Effector memory CD8-positive, alpha-beta T cell (primary cell): ENCODE measurements around the gene FBXO17.

Experiments
- ATAC-seq: fragments of 150-1000 bp; cut with Tn5 transposase; replicated peaks from 2 replicates; pipeline ENCODE4 v1.10.0; 2021; ENCODE audit warnings: mild to moderate bottlenecking, moderate library complexity
- DNase-seq, 3 experiments: peaks; one replicate each; pipeline ENCODE4 v3.0.0; 2021
- H3K27ac Mint-ChIP-seq, 2 donors: one replicate each; pipeline ENCODE4 v1.8.0; 2022; ENCODE audit warnings: mild to moderate bottlenecking in 2 of 2, mixed read lengths in 2 of 2, moderate library complexity in 2 of 2
- H3K27me3 Mint-ChIP-seq, 2 donors: one replicate each; pipeline ENCODE4 v1.8.0; 2022; ENCODE audit warnings: mixed read lengths in 2 of 2
- H3K36me3 Mint-ChIP-seq: one replicate; pipeline ENCODE4 v1.8.0; 2022; ENCODE audit warnings: mild to moderate bottlenecking, moderate library complexity, mixed read lengths; ENCODE audit not compliant: insufficient read depth
- H3K4me1 Mint-ChIP-seq, 2 donors: one replicate each; pipeline ENCODE4 v1.8.0; 2022; ENCODE audit warnings: low read depth in 2 of 2, mixed read lengths in 2 of 2
- H3K4me3 Mint-ChIP-seq, 2 donors: one replicate each; pipeline ENCODE4 v1.8.0; 2022; ENCODE audit warnings: mild to moderate bottlenecking in 2 of 2, mixed read lengths in 2 of 2, moderate library complexity in 2 of 2
- H3K9me3 Mint-ChIP-seq, 2 donors: one replicate each; pipeline ENCODE4 v1.8.0; 2022; ENCODE audit warnings: mixed read lengths in 2 of 2

Gene FBXO17

DNA sequence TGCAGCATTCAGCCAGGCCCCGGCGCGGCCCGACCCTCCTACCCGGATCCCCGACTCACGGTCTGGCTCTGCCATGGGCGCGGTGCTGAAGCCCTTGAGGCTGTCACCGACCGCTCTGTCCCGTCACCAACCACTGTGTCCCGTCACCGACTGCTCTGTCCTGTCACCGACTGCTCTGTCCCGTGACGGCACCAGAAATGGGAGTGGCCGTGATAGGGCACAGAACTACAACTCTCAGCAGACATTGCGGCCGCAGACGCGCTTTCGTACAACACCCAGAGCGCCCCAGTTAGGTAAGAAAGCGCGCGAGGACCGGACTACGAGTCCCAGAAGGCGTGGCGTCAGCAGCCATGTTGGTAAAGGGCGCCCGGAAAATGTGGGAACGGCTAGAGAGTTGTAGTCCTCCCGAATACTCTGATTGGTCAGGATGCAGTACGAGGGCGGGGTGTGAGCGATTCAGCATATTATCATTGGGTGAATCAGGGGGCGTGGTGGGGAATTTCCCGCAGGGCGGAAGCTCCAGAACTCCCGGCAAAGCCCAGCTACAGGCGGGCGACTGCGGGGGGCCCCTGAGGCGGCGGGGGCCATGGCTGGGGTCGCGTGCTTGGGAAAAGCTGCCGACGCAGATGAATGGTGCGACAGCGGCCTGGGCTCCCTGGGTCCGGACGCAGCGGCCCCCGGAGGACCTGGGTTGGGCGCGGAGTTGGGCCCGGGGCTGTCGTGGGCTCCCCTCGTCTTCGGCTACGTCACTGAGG lies 75.9 kb downstream of the FBXO17 start, which contains the start of the genes NFKBIB and SIRT2:
Gene NFKBIB (plus strand): TSS at position 523 of the 755 bp plus-strand sequence. CDS start 64 bp downstream, at position 587.
Gene SIRT2 (minus strand): TSS at position 172 of the 755 bp plus-strand sequence. CDS start 97 bp downstream, at position 75.
- peak within 1 kb of the TSS; percentile 99 to 100 for H3K27ac Mint-ChIP-seq
- peaks cover 39 to 44% of the 10 kb centered on the region in 2 donors for H3K4me1 Mint-ChIP-seq
- H3K27me3 Mint-ChIP-seq = no peaks in the 10 kb centered on the region
- peak; percentile 82 for ATAC-seq
- H3K4me3 Mint-ChIP-seq = peak within 1 kb of the TSS; percentile 91 to 96
- peak; percentile 97 to 99 (median 98) for DNase-seq
- peaks cover 30% of the 10 kb centered on the region for H3K36me3 Mint-ChIP-seq
- no peaks in the 10 kb centered on the region for H3K9me3 Mint-ChIP-seq

DNA sequence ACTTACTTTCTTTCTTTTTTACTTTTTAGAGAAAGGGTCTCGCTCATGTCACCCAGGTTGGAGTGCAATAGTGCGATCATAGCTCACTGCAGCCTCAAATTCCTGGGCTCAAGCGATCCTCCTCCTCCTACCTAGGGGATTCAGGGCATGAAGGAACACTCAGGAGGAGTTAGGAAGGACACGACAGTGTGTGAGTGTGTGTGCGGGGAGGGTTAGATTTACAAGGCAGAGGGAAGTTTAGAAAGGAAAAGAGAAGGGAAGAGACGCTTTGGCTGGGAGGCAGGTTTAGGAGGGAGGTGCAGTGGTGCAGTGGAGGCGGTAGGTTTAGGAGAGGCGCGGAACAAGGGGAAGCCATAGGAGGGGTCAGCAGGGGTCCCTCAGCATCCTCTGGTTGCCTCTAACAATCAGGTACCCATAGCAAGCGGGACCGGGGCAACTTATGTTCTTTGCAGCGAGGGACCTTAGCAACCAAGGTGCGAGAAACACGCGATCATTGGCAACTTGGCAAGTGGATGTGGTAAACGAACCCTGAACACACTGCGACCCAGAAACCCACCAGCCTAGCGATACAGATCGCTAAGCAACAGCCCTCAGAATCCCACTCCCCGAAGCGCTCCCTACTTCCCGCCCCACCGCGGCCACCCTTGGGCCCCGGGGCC lies 76.6 kb downstream of the FBXO17 start:
- Mint-ChIP-seq H3K36me3 (peaks cover 28% of the 10 kb centered on the region), H3K9me3 (no peaks in the 10 kb centered on the region), H3K4me1 (peaks cover 36 to 41% of the 10 kb centered on the region in 2 donors), H3K27me3 (no peaks in the 10 kb centered on the region), H3K4me3 (peak overlapping the region; percentile 91 to 96), H3K27ac (peak overlapping the region; percentile 99 to 100)
- peak; percentile 53 for ATAC-seq
- peak in 1 of 3 experiments; percentile 75 for DNase-seq

DNA sequence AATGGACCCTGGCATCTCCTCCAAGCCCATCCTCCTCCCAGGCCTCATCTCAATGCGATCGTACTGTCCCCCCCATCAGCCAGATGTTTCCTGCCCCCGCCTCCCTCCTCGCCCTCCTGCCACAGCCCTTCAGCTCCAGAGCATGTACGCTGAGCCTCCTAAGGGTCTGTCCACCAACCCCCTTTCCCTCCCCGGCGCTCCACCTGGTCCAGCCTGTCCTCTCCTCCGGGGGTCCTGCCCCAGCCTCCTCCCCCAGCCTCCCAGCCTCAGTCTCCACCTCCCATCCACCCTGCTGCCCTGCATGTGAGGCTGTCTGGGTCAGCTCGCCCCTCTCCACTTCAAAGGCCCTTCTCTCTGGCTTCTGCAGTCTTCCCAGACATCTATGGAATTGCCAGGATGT lies 80.6 kb downstream of the FBXO17 start:
- Mint-ChIP-seq H3K4me1 (peaks cover 27 to 28% of the 10 kb centered on the region in 2 donors), H3K27me3 (no peaks in the 10 kb centered on the region), H3K9me3 (no peaks in the 10 kb centered on the region), H3K4me3 (no peak overlapping the region), H3K36me3 (peaks cover 45% of the 10 kb centered on the region), H3K27ac (peak overlapping the region; percentile 13 to 74)
- DNase-seq (no peak), ATAC-seq (no peak)

DNA sequence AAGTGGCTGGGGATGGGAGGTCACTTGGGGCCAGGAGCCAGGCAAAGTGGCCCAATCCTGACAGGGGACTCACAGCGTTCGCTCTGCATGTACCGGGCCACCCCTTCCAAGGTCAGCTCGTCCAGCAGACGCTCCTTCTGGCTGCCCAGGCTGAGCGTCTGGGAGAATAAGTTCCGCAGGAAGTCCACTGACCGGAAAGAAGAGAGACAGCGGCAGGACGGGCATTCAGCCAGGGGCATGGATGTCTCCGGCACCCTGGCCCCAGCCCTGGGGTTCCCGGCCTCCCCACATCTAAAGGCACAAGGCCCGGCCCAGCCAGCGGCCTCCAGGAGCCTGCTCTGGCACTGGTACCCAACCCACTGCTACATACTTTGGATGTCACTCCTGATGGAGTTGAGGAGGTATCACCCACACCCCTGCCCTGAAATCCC lies 82.2 kb downstream of the FBXO17 start:
- no peak overlapping the region for H3K4me3 Mint-ChIP-seq
- peaks cover 42% of the 10 kb centered on the region for H3K36me3 Mint-ChIP-seq
- H3K27ac Mint-ChIP-seq = peak overlapping the region in 1 of 2 donors; percentile 59
- no peaks in the 10 kb centered on the region for H3K9me3 Mint-ChIP-seq
- peaks cover 19 to 21% of the 10 kb centered on the region in 2 donors for H3K4me1 Mint-ChIP-seq
- ATAC-seq (no peak), DNase-seq (no peak)
- H3K27me3 Mint-ChIP-seq = no peaks in the 10 kb centered on the region

DNA sequence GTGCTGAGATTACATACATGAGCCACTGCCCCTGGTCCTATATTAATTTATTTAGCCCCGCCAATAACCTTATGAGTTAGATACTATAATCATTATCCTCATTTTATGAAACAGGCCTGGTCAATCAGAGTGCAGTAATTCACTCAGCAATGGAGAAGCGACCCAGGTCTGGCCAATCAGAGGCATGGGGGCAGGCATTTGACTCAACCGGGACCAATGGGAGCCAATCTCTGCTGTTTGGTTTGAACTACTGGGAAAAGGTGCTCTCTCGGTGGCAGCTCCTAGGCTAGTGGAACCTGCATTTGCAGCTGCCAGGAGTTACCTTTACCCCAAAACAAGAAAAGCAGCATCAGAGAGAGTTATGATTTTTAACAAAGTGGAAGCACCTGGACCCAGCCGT lies 82.7 kb downstream of the FBXO17 start:
- peaks cover 46% of the 10 kb centered on the region for H3K36me3 Mint-ChIP-seq

DNA sequence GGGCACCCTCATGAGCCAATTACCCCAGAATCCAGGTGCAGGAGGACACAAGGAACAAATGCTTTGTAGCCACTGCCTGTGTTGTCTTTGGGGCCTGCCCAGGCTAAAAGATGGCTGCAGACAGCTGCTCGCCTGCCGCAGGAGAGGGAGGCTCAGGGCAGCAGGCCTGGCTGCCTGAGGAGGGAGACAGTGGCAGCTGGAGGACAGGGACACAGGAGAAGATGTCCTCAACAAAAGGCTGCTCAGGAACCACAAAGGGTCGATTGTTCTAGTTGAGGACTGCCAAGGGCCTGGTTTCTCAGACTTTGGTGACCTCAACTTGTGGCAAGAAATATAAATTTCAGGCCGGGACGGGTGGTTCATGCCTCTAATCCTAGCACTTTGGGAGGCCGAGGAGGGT lies 83.8 kb downstream of the FBXO17 start:
- no peaks in the 10 kb centered on the region for H3K27me3 Mint-ChIP-seq
- ATAC-seq (no peak), DNase-seq (no peak)
- H3K9me3 Mint-ChIP-seq = no peaks in the 10 kb centered on the region
- peaks cover 8 to 12% of the 10 kb centered on the region in 2 donors for H3K4me1 Mint-ChIP-seq
- H3K4me3 Mint-ChIP-seq = no peak overlapping the region
- H3K27ac Mint-ChIP-seq = no peak overlapping the region
- peaks cover 52% of the 10 kb centered on the region for H3K36me3 Mint-ChIP-seq

More for the DNA sequence above, 82.7 kb downstream of the FBXO17 start:
- ATAC-seq = no peak
- Mint-ChIP-seq H3K4me3 (no peak overlapping the region), H3K27ac (peak overlapping the region in 1 of 2 donors; percentile 59), H3K27me3 (no peaks in the 10 kb centered on the region), H3K9me3 (no peaks in the 10 kb centered on the region), H3K4me1 (peaks cover 15 to 16% of the 10 kb centered on the region in 2 donors)
- no peak for DNase-seq
